Kidney capillary endothelial cell (primary cell): Measurements from ENCODE around the gene GPHA2.
A peak's percentile ranks its signal among the peaks of the same experiment; 100 is the strongest.

Experiments
- DNase-seq: peaks from one replicate; pipeline ENCODE4 v3.0.0-alpha.2; 2018; ENCODE audit warnings: low spot score

GPHA2 gene

GRCh38 chr11:64930340-64930739, 5.4 kb downstream of the GPHA2 start:
- DNase-seq: no peak

GRCh38 chr11:64929625-64930024, 6.1 kb downstream of the GPHA2 start:
- no peak for DNase-seq

DNA sequence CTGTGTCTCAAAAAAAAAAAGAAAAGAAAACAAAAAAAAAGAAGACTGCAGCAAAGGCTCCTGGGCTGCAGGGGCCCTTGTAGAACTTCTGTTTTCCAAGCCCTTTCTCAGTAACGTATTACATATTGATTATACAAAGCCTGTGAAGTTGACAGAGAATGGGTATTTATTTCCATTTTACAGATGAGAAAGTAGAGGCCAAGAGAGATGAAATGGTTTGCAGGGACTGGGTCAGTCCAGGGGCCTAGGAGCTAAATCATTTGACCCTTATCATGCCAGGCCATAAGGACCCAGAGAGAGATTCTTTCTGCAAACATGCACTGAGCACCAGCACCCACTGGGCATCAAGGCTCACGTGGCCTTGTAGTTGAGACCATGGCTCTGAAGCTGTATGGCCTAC, 6.7 kb downstream of the GPHA2 start:
- DNase-seq: no peak

- no peak for DNase-seq
Measured at GRCh38 chr11:64926689-64927088, 9.0 kb downstream of the GPHA2 start.

DNA sequence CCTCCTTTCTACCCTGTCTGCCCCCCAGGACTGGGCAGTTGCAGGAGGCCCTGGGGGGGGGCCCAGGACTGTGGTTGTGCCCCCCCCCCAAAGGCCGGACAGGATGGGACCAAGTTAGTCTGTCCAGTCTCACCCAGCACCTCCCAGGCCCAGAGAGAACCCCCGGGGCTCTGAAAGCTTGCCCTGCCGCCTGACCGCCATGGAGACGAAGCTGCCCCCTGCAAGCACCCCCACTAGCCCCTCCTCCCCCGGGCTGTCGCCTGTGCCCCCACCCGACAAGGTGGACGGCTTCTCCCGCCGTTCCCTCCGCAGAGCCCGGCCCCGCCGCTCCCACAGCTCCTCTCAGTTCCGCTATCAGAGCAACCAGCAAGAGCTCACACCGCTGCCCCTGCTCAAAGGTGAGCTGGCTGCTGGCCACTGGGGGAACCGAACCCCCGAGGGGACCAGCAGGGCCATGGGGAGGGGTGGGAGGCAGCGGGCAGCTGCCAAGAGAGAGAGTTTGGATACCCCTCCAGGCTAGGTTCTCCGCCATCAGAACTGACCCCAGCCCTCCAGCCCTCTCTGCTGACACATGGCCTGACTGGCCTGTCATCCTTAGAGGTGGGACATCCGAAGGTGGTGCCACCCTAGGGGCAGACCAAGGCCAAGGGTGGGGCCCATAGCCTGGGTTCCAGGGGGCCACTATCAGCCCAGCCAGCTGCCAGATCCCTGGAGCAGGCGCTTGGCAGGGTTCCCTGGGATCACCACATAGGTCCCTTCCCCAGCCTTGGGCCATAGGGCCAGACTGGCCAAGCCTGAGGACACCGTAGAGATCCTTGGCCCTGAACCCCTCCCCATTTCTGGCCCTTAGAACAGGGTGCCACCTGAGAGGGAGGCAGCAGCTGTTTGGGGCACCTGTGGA, 9.9 kb downstream of the GPHA2 start:
- DNase-seq: no peak

DNA sequence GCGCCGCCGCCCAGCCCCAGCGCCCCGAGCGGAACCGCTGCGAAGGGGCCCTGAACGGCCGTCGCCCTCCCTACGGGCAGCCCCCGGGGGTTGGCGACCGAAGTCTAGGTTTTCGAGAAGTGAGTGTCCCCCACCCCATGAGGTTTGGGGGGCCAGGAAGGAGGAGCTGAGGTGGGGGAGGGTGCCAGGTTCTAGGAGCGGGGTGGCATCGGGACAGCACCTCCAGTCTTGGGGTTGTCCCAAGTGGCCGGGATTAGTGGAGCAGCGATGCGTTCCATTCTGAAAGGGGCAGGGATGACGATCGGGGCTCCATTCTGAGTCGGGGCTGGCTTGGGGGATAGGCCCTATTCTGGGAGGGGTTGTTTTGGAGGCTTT, 10.8 kb downstream of the GPHA2 start:
- peak; percentile 7 for DNase-seq

GRCh38 chr11:64923944-64924909, 11.5 kb downstream of the GPHA2 start, which contains the start of gene PPP2R5B:
PPP2R5B (plus strand) TSS chr11:64924689; CDS start chr11:64925735, 1,046 bp downstream.
- peak; percentile 92 for DNase-seq

DNA sequence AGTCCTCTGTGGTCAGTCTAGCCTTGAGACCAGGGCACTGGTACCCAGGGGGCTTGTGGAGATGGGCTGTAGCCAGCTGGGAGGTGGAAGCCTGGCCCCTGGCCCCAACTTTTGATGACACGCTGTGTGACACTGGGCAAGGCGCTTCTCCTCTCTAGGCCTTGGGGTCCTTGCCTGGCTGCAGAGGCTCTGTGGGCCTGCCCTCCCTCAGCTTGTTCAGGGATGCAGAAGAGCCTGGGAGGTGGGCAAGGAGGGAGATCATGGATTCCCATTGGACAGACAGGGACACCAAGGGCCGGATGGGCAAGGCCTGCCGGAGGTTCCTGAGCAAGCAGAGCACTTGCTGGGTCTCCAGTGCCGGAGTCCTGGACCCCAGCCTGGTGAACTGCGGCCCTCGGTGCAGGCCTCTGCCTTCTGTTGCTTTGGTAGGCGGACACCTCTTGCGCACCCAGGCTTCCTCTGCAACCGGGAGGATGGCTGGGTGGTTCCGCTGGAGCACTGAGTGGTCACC, 12.5 kb downstream of the GPHA2 start:
- DNase-seq: no peak

DNA sequence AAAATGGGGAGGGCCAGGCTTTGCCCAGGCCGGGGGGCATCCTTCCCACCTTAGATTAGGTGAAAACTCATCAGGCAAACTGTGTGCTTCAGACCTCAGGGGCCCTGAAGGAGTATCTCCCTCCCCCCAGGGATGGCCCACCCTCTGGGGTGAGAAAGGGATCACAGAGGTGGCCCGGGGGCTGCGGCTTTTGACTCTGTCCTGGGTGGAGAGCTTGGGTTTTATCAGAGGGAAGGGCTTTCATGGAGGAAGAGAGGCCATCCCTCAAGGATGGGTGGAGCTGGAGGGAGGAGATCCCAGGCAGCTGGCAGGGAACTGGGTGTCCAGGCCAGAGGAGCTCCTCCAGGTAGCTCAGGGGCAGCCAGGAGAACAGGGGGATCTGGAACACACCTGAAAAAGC, 14.3 kb downstream of the GPHA2 start:
- DNase-seq: no peak

GRCh38 chr11:64920124-64920523, 15.6 kb downstream of the GPHA2 start:
- DNase-seq: no peak

GRCh38 chr11:64919627-64920026, 16.1 kb downstream of the GPHA2 start:
- no peak for DNase-seq

- DNase-seq: peak; percentile 22
Measured at GRCh38 chr11:64918017-64918416, 17.7 kb downstream of the GPHA2 start.

GRCh38 chr11:64917663-64917995, 18.1 kb downstream of the GPHA2 start:
- DNase-seq: no peak

DNA sequence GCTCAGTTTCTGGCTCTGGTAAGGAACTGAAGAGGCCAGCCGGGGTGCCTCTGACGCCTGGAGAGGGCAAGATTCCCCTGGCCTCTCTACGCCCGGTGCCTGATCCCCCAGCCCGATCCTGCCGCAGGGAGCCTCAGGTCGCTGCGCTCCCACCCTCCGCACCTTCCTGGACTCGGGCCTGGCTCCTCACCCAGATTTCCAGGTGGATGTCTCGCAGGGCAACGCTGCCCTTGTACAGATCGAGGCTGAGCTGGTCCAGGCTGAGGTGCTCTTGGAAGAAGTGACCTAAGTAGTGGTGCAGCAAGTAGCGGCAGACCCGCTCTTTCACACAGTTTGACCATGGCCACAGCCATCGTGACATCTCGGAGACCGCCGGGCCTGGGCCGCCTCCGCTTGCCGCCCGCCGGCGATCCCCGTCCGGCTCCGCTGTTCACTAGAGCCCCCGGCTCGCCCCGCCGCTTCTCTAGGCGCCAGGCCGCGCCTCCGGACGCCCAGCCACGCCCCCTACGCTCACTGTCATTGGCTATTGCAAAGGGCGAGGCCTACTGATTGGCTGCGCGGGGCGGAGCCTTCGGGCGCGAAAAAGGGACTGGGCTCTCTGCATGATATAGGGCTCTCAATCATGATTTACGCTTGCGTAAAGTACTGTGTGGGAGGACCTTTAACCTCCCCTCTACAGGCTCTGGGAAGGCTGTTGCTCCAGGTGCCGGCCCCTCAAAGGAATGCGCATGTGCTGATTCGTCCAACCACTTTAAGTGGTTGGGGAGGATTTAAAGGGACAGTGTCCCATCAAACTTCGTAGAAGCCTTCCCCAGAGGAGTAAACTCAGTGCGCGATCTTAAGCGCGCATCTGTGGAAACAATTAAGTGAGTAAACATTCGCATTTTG, 18.7 kb downstream of the GPHA2 start, which contains the start of gene ATG2A:
Gene ATG2A, minus strand, starts transcription at position 435 of the 888 bp plus-strand sequence. Its CDS starts 74 bp downstream, at position 361.
- DNase-seq: peak; percentile 100

GRCh38 chr11:64916040-64916774, 19.5 kb downstream of the GPHA2 start:
- DNase-seq: peak; percentile 12

GRCh38 chr11:64915376-64915887, 20.3 kb downstream of the GPHA2 start:
- DNase-seq: no peak

- DNase-seq: no peak
Measured at GRCh38 chr11:64914123-64914522, 21.6 kb downstream of the GPHA2 start.

DNA sequence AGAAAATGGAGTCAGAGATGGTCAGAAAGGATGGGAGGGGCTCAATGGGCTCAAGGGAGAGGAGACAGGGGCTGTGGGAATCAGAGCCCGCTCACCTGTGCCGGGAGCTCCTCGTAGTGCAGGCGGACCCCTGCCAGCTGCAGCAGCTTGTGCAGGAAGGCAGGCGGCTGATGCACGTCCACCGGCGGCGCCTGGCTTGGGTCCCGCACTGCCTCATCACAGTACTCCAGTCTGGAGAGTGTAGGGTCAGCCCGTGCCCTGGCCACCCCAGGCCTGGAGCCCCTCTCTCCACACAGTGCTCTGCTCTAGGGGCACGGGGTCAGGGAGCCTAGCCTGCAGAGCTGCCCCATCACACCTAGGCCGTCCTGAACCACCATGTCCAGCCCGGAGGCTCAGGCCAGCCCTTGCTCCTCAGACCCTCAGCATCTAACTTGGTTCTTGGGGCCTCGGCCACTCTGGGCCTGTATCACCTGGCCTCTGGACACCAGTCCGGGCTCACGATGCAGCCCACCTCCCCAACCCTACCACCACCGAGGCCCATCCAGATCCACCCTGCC, 22.4 kb downstream of the GPHA2 start:
- no peak for DNase-seq

DNA sequence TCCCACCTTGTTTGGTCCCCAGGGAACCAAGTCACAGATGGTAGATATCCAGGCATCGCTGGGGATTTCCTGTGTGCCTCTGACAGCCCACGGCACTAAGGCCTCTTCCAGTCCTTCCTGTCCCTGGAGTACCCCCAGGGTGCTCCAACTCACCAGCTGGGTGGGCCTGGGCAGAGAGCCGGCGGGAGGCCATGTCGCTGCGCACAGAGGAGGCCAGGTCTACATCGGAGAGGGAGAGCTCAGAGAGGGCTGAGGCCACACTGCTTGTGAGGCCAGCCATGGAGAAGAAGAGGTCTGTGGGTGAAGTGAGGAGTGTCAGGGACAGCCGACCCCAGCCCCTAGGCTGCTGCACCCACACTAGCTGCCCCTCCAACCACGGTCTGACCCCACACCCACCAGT, 24.0 kb downstream of the GPHA2 start:
- no peak for DNase-seq

DNA sequence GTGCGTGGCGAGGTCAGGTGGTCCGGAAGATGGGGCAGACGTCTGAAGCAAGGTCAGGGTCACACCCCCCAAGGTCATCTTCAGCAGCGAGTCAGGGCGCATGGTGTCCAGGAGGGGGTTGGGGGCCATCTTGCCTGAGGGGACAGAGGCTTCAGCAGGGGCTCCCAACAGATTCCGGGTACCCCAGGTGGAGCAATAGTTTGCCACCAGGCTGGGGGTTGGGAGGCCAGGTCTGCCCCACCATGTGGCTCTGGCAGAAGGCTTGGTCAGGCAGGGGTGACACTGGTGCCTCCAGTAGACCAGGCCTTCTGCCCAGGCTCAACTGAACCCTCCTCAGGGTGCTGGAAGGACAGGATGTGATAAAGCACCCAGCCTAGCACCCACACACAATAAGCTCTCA, 24.6 kb downstream of the GPHA2 start:
- no peak for DNase-seq
